ENCODE measurements around the gene SNED1. TPM values are rescaled to one million over a fixed set of nuclear protein-coding genes. Genes with fewer than 3 reads are reported as not detected.

Gene SNED1
- polyA plus RNA-seq, 1 donor (not counting 4 experiments of a cell fraction or from before 2014, with no cell fraction given): 0.12 TPM

GRCh38 chr2:240994171-240994896, 4.1 kb upstream of the SNED1 start:
- H3K9me3 ChIP-seq (ENCODE audit: control insufficient read depth, low read depth, low read length): no peaks in the 10 kb centered on the region
- H3K36me3 ChIP-seq (ENCODE audit: control insufficient read depth in 2 of 2, extremely low read depth in 1 of 2, insufficient read depth in 2 of 2, low read length in 2 of 2): no peaks in the 10 kb centered on the region
- H3K79me2 ChIP-seq (ENCODE audit: control insufficient read depth, insufficient read depth, low read length): no peaks in the 10 kb centered on the region
- no peak overlapping the region for H3K9ac ChIP-seq (ENCODE audit: control insufficient read depth, extremely low read depth, insufficient read depth, low read length)
- no peak overlapping the region for H3K4me2 ChIP-seq (ENCODE audit: control insufficient read depth, extremely low read depth, insufficient read depth, low read depth, low read length)
- dilution Hi-C loops (cut with MboI; ENCODE audit: extremely low pct_ligation_motif_present, low sequenced_read_pairs): no loop called here
- no peak overlapping the region for H3K4me3 ChIP-seq (ENCODE audit: control insufficient read depth in 2 of 3, extremely low read depth in 1 of 3, insufficient read depth in 2 of 3, low read depth in 1 of 3, low read length in 3 of 3)
- FAIRE-seq: no peak
- no peak overlapping the region for H3K27ac ChIP-seq (ENCODE audit: control insufficient read depth, insufficient read depth, low read length)
- no peaks in the 10 kb centered on the region for H3K9me1 ChIP-seq (ENCODE audit: control insufficient read depth, extremely low read depth, insufficient read depth, low read length)
- H3K27me3 ChIP-seq (ENCODE audit: control insufficient read depth, extremely low read depth, insufficient read depth, low read length): peaks cover 23% of the 10 kb centered on the region
- H4K20me1 ChIP-seq (ENCODE audit: control insufficient read depth, extremely low read depth, insufficient read depth, low read length): no peaks in the 10 kb centered on the region
- no peak for DNase-seq (ENCODE audit: low read depth, low spot score)
- H2AFZ ChIP-seq (ENCODE audit: control insufficient read depth, low read length): no peak overlapping the region
- no peak for TF ChIP-seq EZH2 (IDR thresholded peaks at IDR 0.05; ENCODE audit: low read length)
- TF ChIP-seq, protein P1, sequence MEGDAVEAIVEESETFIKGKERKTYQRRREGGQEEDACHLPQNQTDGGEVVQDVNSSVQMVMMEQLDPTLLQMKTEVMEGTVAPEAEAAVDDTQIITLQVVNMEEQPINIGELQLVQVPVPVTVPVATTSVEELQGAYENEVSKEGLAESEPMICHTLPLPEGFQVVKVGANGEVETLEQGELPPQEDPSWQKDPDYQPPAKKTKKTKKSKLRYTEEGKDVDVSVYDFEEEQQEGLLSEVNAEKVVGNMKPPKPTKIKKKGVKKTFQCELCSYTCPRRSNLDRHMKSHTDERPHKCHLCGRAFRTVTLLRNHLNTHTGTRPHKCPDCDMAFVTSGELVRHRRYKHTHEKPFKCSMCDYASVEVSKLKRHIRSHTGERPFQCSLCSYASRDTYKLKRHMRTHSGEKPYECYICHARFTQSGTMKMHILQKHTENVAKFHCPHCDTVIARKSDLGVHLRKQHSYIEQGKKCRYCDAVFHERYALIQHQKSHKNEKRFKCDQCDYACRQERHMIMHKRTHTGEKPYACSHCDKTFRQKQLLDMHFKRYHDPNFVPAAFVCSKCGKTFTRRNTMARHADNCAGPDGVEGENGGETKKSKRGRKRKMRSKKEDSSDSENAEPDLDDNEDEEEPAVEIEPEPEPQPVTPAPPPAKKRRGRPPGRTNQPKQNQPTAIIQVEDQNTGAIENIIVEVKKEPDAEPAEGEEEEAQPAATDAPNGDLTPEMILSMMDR (optimal IDR thresholded peaks at IDR 0.05 in 1 of 3, IDR thresholded peaks at IDR 0.05 in 1 of 3, conservative IDR thresholded peaks at IDR 0.05 in 1 of 3; ENCODE audit: extremely low read depth in 1 of 3, insufficient read depth in 2 of 3, low read length in 3 of 3): no peak
- no peaks in the 10 kb centered on the region for H3K4me1 ChIP-seq (ENCODE audit: control insufficient read depth, extremely low read depth, insufficient read depth, low read length)

- Histone ChIP-seq H3K27me3 (ENCODE audit: control insufficient read depth, extremely low read depth, insufficient read depth, low read length) (peaks cover 33% of the 10 kb centered on the region), H3K4me3 (ENCODE audit: control insufficient read depth in 2 of 3, extremely low read depth in 1 of 3, insufficient read depth in 2 of 3, low read depth in 1 of 3, low read length in 3 of 3) (no peak overlapping the region), H3K4me2 (ENCODE audit: control insufficient read depth, extremely low read depth, insufficient read depth, low read depth, low read length) (no peak overlapping the region), H3K79me2 (ENCODE audit: control insufficient read depth, insufficient read depth, low read length) (no peaks in the 10 kb centered on the region), H3K9ac (ENCODE audit: control insufficient read depth, extremely low read depth, insufficient read depth, low read length) (no peak overlapping the region), H3K9me3 (ENCODE audit: control insufficient read depth, low read depth, low read length) (no peaks in the 10 kb centered on the region), H3K27ac (ENCODE audit: control insufficient read depth, insufficient read depth, low read length) (no peak overlapping the region), H2AFZ (ENCODE audit: control insufficient read depth, low read length) (no peak overlapping the region), H3K36me3 (ENCODE audit: control insufficient read depth in 2 of 2, extremely low read depth in 1 of 2, insufficient read depth in 2 of 2, low read length in 2 of 2) (no peaks in the 10 kb centered on the region), H4K20me1 (ENCODE audit: control insufficient read depth, extremely low read depth, insufficient read depth, low read length) (no peaks in the 10 kb centered on the region), H3K9me1 (ENCODE audit: control insufficient read depth, extremely low read depth, insufficient read depth, low read length) (no peaks in the 10 kb centered on the region), H3K4me1 (ENCODE audit: control insufficient read depth, extremely low read depth, insufficient read depth, low read length) (no peaks in the 10 kb centered on the region)
- TF ChIP-seq, protein P1 (optimal IDR thresholded peaks at IDR 0.05 in 1 of 3, IDR thresholded peaks at IDR 0.05 in 1 of 3, conservative IDR thresholded peaks at IDR 0.05 in 1 of 3; ENCODE audit: extremely low read depth in 1 of 3, insufficient read depth in 2 of 3, low read length in 3 of 3): no peak
- TF ChIP-seq EZH2 (IDR thresholded peaks at IDR 0.05; ENCODE audit: low read length): no peak
- dilution Hi-C loops (cut with MboI; ENCODE audit: extremely low pct_ligation_motif_present, low sequenced_read_pairs): no loop called here
- DNase-seq (ENCODE audit: low read depth, low spot score) (no peak), FAIRE-seq (no peak)
Observed at GRCh38 chr2:240995041-240996021, 3.1 kb upstream of the SNED1 start.
